Activated T-helper 17 cell treated with anti-CD3 and anti-CD28 coated beads, Interleukin-2, amount 50 U/mL, for 72 hours (primary cell): ENCODE data around the gene SH2D1B. TPM values are rescaled to one million over a fixed set of nuclear protein-coding genes. Genes with fewer than 3 reads are reported as not detected.
"Not testable (repeated sequence)": the region's sequence is repeated elsewhere in the genome, so short reads cannot be mapped to it uniquely, and the experiment has no call there.

ENCODE experiments used
- ATAC-seq: fragments of 150-1000 bp; cut with Tn5 transposase; replicated peaks from 2 replicates; pipeline ENCODE4 v1.10.0; 2021; ENCODE audit warnings: mild to moderate bottlenecking, moderate library complexity
- H3K27ac Mint-ChIP-seq: one replicate; pipeline ENCODE4 v1.8.0; 2022; ENCODE audit warnings: mixed read lengths
- H3K27me3 Mint-ChIP-seq: one replicate; pipeline ENCODE4 v1.8.0; 2022; ENCODE audit warnings: mixed read lengths
- H3K36me3 Mint-ChIP-seq: one replicate; pipeline ENCODE4 v1.8.0; 2022; ENCODE audit warnings: low read depth, mild to moderate bottlenecking, mixed read lengths
- H3K4me1 Mint-ChIP-seq: one replicate; pipeline ENCODE4 v1.8.0; 2022; ENCODE audit warnings: mixed read lengths
- H3K4me3 Mint-ChIP-seq: one replicate; pipeline ENCODE4 v1.8.0; 2022; ENCODE audit warnings: mild to moderate bottlenecking, mixed read lengths
- H3K9me3 Mint-ChIP-seq: one replicate; pipeline ENCODE4 v1.8.0; 2022; ENCODE audit warnings: mixed read lengths
- total RNA-seq, 2 donors: library from RNA; stranded (reverse); gene quantifications; one replicate each; pipeline ENCODE4 v1.2.3, GENCODE V29; 2022

The SH2D1B gene
- total RNA-seq, 2 donors from 2014 or later = not detected

DNA sequence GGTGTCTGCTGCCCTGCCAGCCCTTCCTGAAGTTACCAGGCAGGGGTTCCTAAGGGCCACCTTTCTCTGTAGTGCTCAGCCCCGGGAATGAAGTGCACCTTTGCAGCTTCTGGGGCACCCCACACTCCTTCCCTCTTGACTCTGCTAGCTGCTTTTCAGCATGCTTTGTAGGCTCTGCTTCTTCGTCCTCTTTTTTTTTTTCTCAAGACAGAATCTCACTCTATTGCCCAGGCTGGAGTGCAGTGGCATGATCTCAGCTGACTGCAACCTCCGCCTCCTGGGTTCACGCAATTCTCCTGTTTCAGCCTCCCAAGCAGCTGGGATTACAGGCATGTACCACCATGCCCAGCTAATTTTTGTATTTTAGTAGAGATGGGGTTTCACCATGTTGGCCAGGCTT lies 60.1 kb downstream of the SH2D1B start:
- H3K9me3 Mint-ChIP-seq, H3K36me3 Mint-ChIP-seq, ATAC-seq, H3K27ac Mint-ChIP-seq, H3K4me3 Mint-ChIP-seq, H3K27me3 Mint-ChIP-seq, H3K4me1 Mint-ChIP-seq: not testable (repeated sequence)

- Mint-ChIP-seq H3K9me3 (no peaks in the 10 kb centered on the region), H3K4me3 (no peak overlapping the region), H3K4me1 (no peaks in the 10 kb centered on the region), H3K27me3 (peaks cover 7% of the 10 kb centered on the region), H3K27ac (no peak overlapping the region), H3K36me3 (no peaks in the 10 kb centered on the region)
- ATAC-seq = no peak
Observed at GRCh38 chr1:162351246-162351842, 60.6 kb downstream of the SH2D1B start.

DNA sequence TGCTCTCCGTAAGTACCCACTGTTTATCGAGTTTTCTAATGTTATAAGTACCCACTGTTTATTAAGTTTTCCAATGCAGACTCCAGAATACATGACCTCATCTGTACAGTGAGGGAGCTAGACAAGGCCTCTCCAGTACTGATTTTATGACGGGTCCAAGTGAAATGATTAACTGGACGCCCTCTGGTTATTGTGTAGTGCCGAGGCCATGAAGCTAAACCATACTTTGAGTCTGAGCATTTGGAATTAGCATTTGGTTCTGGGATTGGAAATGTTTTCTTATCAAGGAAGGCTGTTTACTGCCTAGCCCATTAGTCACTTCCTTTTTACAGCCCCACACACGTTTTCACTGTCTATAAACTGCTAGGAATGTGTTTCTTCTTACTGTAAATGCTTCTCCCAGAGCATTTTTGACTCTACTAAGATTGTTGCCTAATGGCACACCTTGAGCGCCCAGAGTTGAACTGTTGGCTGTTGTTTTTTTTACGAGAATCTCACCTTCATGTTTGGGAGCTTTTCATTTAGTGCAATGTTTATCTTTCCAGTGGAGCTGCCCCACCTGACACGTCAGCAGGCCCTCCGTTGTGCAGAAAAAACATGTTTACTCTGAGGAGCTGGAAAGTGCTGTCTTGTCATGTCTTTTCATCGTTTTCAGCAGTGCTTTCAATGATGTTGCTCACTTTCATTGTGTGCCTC lies 62.2 kb downstream of the SH2D1B start:
- peaks cover 7% of the 10 kb centered on the region for H3K27me3 Mint-ChIP-seq
- no peaks in the 10 kb centered on the region for H3K36me3 Mint-ChIP-seq
- no peaks in the 10 kb centered on the region for H3K9me3 Mint-ChIP-seq
- H3K27ac Mint-ChIP-seq = no peak overlapping the region
- no peaks in the 10 kb centered on the region for H3K4me1 Mint-ChIP-seq
- no peak for ATAC-seq
- no peak overlapping the region for H3K4me3 Mint-ChIP-seq

GRCh38 chr1:162347281-162347680 lies 64.7 kb downstream of the SH2D1B start:
- no peak for ATAC-seq
- Mint-ChIP-seq H3K4me1 (no peaks in the 10 kb centered on the region), H3K27ac (no peak overlapping the region), H3K9me3 (no peaks in the 10 kb centered on the region), H3K36me3 (no peaks in the 10 kb centered on the region), H3K27me3 (peaks cover 4% of the 10 kb centered on the region), H3K4me3 (no peak overlapping the region)

Other genes with a start within 250 kb of the SH2D1B start
- not detected for gene SPATA46, start 35.3 kb downstream of the SH2D1B start, total RNA-seq
- not detected for gene C1orf226, start 30.4 kb downstream of the SH2D1B start, total RNA-seq
- 10 to 100 TPM; 50.1 to 57.6 TPM for gene UHMK1, start 85.7 kb upstream of the SH2D1B start, total RNA-seq
- 10 to 100 TPM; 21.5 to 34.8 TPM for gene UAP1, start 149.6 kb upstream of the SH2D1B start, total RNA-seq
- 1 to 10 TPM in 1 of 2 donors, under 1 TPM in 1; 0.34 to 1.7 TPM for gene DDR2, start 220.3 kb upstream of the SH2D1B start, total RNA-seq